WTC11 (cell line): ENCODE data around the gene CLEC3A. TPM values are rescaled to one million over a fixed set of nuclear protein-coding genes. Genes with fewer than 3 reads are reported as not detected.
A peak's percentile ranks its signal among the peaks of the same experiment; 100 is the strongest.

Source experiments
- ATAC-seq: fragments of 200-7000 bp; cut with Tn5 transposase; 2 replicates; pipeline ENCODE4 v1.10.0; 2021; ENCODE audit warnings: mild to moderate bottlenecking, moderate library complexity
- CTCF ChIA-PET: fragments of 300-600 bp; sonication (Branson Sonifier 250); formaldehyde crosslinking; loops from one replicate; lab custom pipeline; 2021; ENCODE audit warnings: antibody characterized with exemption; lab: Charles Lee
- POLR2A ChIA-PET: fragments of 350-600 bp; sonication (Branson Sonifier 250); formaldehyde crosslinking; loops from one replicate; lab custom pipeline; 2021; ENCODE audit warnings: antibody characterized with exemption; lab: Charles Lee
- DNase-seq: peaks from one replicate; pipeline ENCODE4 v3.0.0; 2021; ENCODE audit warnings: low spot score
- H3K27ac Mint-ChIP-seq: 2 replicates; pipeline ENCODE4 v1.8.0; 2021; ENCODE audit warnings: mixed read lengths
- H3K27me3 Mint-ChIP-seq: 2 replicates; pipeline ENCODE4 v1.8.0; 2021; ENCODE audit warnings: low read depth, mild to moderate bottlenecking, moderate library complexity, mixed read lengths
- H3K36me3 Mint-ChIP-seq: 2 replicates; pipeline ENCODE4 v1.8.0; 2021; ENCODE audit warnings: mixed read lengths
- H3K4me1 Mint-ChIP-seq: 2 replicates; pipeline ENCODE4 v1.8.0; 2022; ENCODE audit warnings: mixed read lengths
- H3K4me3 Mint-ChIP-seq: 2 replicates; pipeline ENCODE4 v1.8.0; 2021; ENCODE audit warnings: mild to moderate bottlenecking, moderate library complexity, mixed read lengths
- H3K9me3 Mint-ChIP-seq: 2 replicates; pipeline ENCODE4 v1.8.0; 2021; ENCODE audit warnings: mixed read lengths
- ATF1 ChIP-seq: sonication (generic); formaldehyde crosslinking; IDR thresholded peaks from 2 replicates; pipeline ENCODE4 v1.8.1; 2023; ENCODE audit warnings: mild to moderate bottlenecking, moderate library complexity, missing genetic modification reagents
- E2F4 ChIP-seq: sonication (generic); formaldehyde crosslinking; IDR thresholded peaks from 2 replicates; pipeline ENCODE4 v1.8.1; 2022; ENCODE audit warnings: low read depth, mild to moderate bottlenecking, moderate library complexity, missing genetic modification reagents, borderline replicate concordance
- ETV6 ChIP-seq: sonication (generic); formaldehyde crosslinking; IDR thresholded peaks from 2 replicates; pipeline ENCODE4 v1.8.1; 2022; ENCODE audit warnings: mild to moderate bottlenecking, missing genetic modification reagents
- GABPB1 ChIP-seq: sonication (generic); formaldehyde crosslinking; IDR thresholded peaks from 2 replicates; pipeline ENCODE4 v1.8.1; 2023; ENCODE audit warnings: mild to moderate bottlenecking, missing genetic modification reagents
- IRF1 ChIP-seq: sonication (generic); formaldehyde crosslinking; IDR thresholded peaks from 2 replicates; pipeline ENCODE4 v1.8.0; 2023; ENCODE audit warnings: missing genetic modification reagents
- IRF2 ChIP-seq: sonication (generic); formaldehyde crosslinking; IDR thresholded peaks from 2 replicates; pipeline ENCODE4 v1.8.0; 2022; ENCODE audit warnings: low read depth, missing genetic modification reagents, borderline replicate concordance
- MLX ChIP-seq: sonication (generic); formaldehyde crosslinking; IDR thresholded peaks from 2 replicates; pipeline ENCODE4 v1.8.1; 2023; ENCODE audit warnings: mild to moderate bottlenecking, missing genetic modification reagents, moderate library complexity
- MYBL2 ChIP-seq: sonication (generic); formaldehyde crosslinking; IDR thresholded peaks from 2 replicates; pipeline ENCODE4 v1.8.1; 2023; ENCODE audit warnings: mild to moderate bottlenecking, moderate library complexity, missing genetic modification reagents
- NFATC4 ChIP-seq: fragments of 250-450 bp; sonication (Bioruptor Pico); IDR thresholded peaks from 2 replicates; pipeline ENCODE4 v1.9.0; 2021; ENCODE audit warnings: mild to moderate bottlenecking
- NFYB ChIP-seq: sonication (generic); formaldehyde crosslinking; conservative IDR thresholded peaks from 2 replicates; pipeline ENCODE4 v1.8.0; 2022; ENCODE audit warnings: low read depth, missing genetic modification reagents
- NR1H2 ChIP-seq: sonication (generic); formaldehyde crosslinking; IDR thresholded peaks from 2 replicates; pipeline ENCODE4 v1.9.0; 2021; ENCODE audit warnings: mild to moderate bottlenecking, moderate library complexity, missing genetic modification reagents
- NR2C2 ChIP-seq: sonication (generic); formaldehyde crosslinking; IDR thresholded peaks from 2 replicates; pipeline ENCODE4 v1.8.0; 2022; ENCODE audit warnings: mild to moderate bottlenecking, missing genetic modification reagents
- TEAD1 ChIP-seq: sonication (generic); formaldehyde crosslinking; IDR thresholded peaks from 2 replicates; pipeline ENCODE4 v1.8.0; 2022; ENCODE audit warnings: mild to moderate bottlenecking, missing genetic modification reagents
- TEAD4 ChIP-seq: sonication (generic); formaldehyde crosslinking; IDR thresholded peaks from 2 replicates; pipeline ENCODE4 v1.8.0; 2022; ENCODE audit warnings: mild to moderate bottlenecking, missing genetic modification reagents
- ZNF317 ChIP-seq: sonication (generic); formaldehyde crosslinking; IDR thresholded peaks from 2 replicates; pipeline ENCODE4 v1.8.1; 2023; ENCODE audit warnings: low read depth, mild to moderate bottlenecking, moderate library complexity, missing genetic modification reagents, borderline replicate concordance
- ZNF425 ChIP-seq: fragments of 250-450 bp; sonication (Bioruptor Pico); conservative IDR thresholded peaks from 2 replicates; pipeline ENCODE4 v1.9.0; 2021; ENCODE audit warnings: mild to moderate bottlenecking
- ZNF512 ChIP-seq: sonication (generic); formaldehyde crosslinking; IDR thresholded peaks from 2 replicates; pipeline ENCODE4 v1.8.1; 2022; ENCODE audit warnings: missing genetic modification reagents, borderline replicate concordance
- ZSCAN18 ChIP-seq: fragments of 250-450 bp; sonication (Bioruptor Pico); IDR thresholded peaks from 2 replicates; pipeline ENCODE4 v2.1.2; 2022; ENCODE audit warnings: mild to moderate bottlenecking, moderate library complexity
- total RNA-seq: library from RNA; stranded (reverse); gene quantifications from 3 replicates; pipeline ENCODE4 v1.2.3, GENCODE V29; 2021

The CLEC3A gene
- total RNA-seq, 1 experiment from 2014 or later: not detected

GRCh38 chr16:78045865-78046581 lies 23.7 kb downstream of the CLEC3A start (continued):
- TF ChIP-seq ZNF317: peak; percentile 67; the same call in 1 of the 2 replicates
- peak; percentile 66; the same call in 1 of the 2 replicates for TF ChIP-seq E2F4 (CRISPR knock-in tag)
- 0 out of 2 replicates have a peak, but pooled peaks have one; percentile 78 for TF ChIP-seq NR2C2
- peak; percentile 97 for TF ChIP-seq MYBL2 (CRISPR knock-in tag)
- peak; percentile 79; the same call in 1 of the 2 replicates for TF ChIP-seq ZNF512
- TF ChIP-seq IRF2 (CRISPR knock-in tag): no peak; the same call in 1 of the 2 replicates
- TF ChIP-seq TEAD1 (CRISPR knock-in tag): peak; percentile 98
- TF ChIP-seq ATF1 (CRISPR knock-in tag): peak; percentile 79; the same call in 1 of the 2 replicates
- TF ChIP-seq NFATC4 (CRISPR knock-in tag): no peak
- TF ChIP-seq IRF1 (CRISPR knock-in tag): peak; percentile 95
- no peak for TF ChIP-seq ZNF425 (CRISPR knock-in tag)

- Mint-ChIP-seq H3K4me3 (no peak overlapping the region), H3K4me1 (no peaks in the 10 kb centered on the region), H3K27me3 (peaks cover 76% of the 10 kb centered on the region), H3K27ac (no peak overlapping the region), H3K36me3 (no peaks in the 10 kb centered on the region), H3K9me3 (no peaks in the 10 kb centered on the region)
- DNase-seq (no peak), ATAC-seq (no peak)
- CTCF ChIA-PET: interaction anchor here (0.5 to 1.9 kb wide), 3 partner anchors 38 to 51 kb away, joined by 3 to 9 read pairs (median 7); partner anchors contain the start of gene WWOX
- no peak for TF ChIP-seq ZSCAN18
- no peak for TF ChIP-seq ZNF512
- no peak for TF ChIP-seq GABPB1
- TF ChIP-seq NR1H2 (CRISPR knock-in tag): no peak
- TF ChIP-seq MLX (CRISPR knock-in tag): no peak
- TF ChIP-seq TEAD4 (CRISPR knock-in tag): no peak
- no peak for TF ChIP-seq ETV6 (CRISPR knock-in tag)
- TF ChIP-seq NFYB (CRISPR knock-in tag): no peak
- POLR2A ChIA-PET: no interaction called here
Observed at GRCh38 chr16:78048319-78048718, 26.0 kb downstream of the CLEC3A start.
